22Rv1 (cell line): ENCODE measurements around the gene NECAB3.

Experiments
- CTCF ChIP-seq: fragments of 450-650 bp; IDR thresholded peaks from 2 replicates; pipeline ENCODE4 v1.5.1; 2017; ENCODE audit warnings: mild to moderate bottlenecking
- ZFX ChIP-seq: fragments of 450-650 bp; IDR thresholded peaks from 2 replicates; pipeline ENCODE4 v1.6.1; 2017; ENCODE audit warnings: antibody characterized with exemption, borderline replicate concordance

DNA sequence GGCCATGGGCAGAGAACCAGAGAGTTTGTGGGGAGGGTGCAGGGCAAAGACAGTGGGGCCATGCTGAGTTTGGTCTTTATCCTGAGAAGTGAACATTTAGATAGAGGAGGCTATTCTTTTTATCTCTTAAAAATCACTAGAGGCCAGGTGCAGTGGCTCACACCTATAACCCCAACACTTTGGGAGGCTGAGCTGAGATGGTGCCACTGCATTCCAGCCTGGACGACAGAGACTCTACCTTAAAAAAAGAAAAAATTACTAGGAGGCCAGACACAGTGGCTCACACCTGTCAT lies 37.2 kb upstream of the NECAB3 start:
- TF ChIP-seq CTCF (no peak), ZFX (no peak)
